Bronchial epithelial cell (primary cell): Measurements from ENCODE around the gene ALDH4A1. TPM values are rescaled to one million over a fixed set of nuclear protein-coding genes. Genes with fewer than 3 reads are reported as not detected.

Experiments
- DNase-seq: peaks from one replicate; pipeline ENCODE4 v3.0.0-alpha.2; 2010; ENCODE audit warnings: low read depth
- FAIRE-seq: peaks from 2 replicates; lab custom pipeline; 2011; peaks lifted over from hg19 to GRCh38; lab: Jason Lieb, UNC
- H3K27me3 ChIP-seq: 2 replicates; pipeline ENCODE4 v1.5.1; 2011; ENCODE audit warnings: low read length; ENCODE audit not compliant: control insufficient read depth, insufficient read depth
- H3K36me3 ChIP-seq: 2 replicates; pipeline ENCODE4 v1.5.1; 2011; ENCODE audit warnings: low read length; ENCODE audit not compliant: control insufficient read depth, insufficient read depth
- H3K4me3 ChIP-seq: 2 replicates; pipeline ENCODE4 v1.5.1; 2011; ENCODE audit warnings: mild to moderate bottlenecking, low read depth, low read length, control low read depth
- total RNA-seq: library from RNA; depleted of rRNA; stranded (reverse); fragments of >200 nt; gene quantifications from 2 replicates; pipeline ENCODE4 v1.2.1, GENCODE V29; 2014
- TF ChIP-seq, protein P1 (sequence below): IDR thresholded peaks from 2 replicates; pipeline ENCODE4 v1.5.1; 2011; ENCODE audit warnings: mild to moderate bottlenecking, moderate library complexity, low read length, control low read depth, inconsistent platforms; ENCODE audit not compliant: insufficient read depth, severe bottlenecking

Gene ALDH4A1
- total RNA-seq, 1 donor from 2014 or later = 15.8 TPM

DNA sequence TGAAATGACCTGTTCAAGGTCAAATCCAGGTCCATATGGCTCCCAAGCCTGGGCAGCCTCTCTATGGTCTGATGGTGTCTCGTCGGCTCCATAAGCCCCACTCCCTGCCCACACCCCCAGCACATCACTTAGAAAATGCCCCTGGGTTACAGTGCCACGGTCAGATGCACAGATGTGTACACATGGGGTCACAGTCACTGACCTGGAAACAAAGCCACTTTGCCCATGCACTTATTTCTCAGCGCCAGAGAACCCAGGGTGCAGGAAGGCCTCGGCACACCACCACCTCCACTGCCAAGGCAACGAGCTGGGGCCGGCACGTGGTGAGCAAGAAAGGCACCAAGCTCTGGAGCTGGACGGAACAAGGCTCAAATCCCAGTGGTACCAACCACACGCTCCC lies 29.4 kb upstream of the ALDH4A1 start:
- no peak overlapping the region for H3K4me3 ChIP-seq

DNA sequence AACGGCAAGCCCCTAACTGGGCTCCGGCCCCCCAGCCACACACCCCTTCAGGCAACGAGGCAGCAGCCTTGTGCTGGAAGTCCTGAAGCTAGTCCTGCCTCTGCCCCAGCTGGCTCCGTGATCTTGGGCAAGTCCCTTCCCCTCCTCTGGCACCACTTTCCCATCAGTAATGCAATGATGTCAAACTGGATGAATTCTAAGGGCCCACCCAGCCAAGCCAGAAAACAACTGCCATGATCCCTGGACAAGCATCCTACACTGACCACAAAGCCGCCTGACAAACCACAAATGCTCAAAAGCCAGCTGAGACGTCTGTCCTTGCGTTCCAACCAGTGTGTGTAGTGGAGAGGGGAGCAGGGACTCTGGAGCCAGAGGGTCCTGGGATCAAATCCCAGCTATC lies 27.3 kb upstream of the ALDH4A1 start:
- no peak for FAIRE-seq
- H3K4me3 ChIP-seq = no peak overlapping the region

More for the DNA sequence above, 29.4 kb upstream of the ALDH4A1 start:
- FAIRE-seq = no peak
- TF ChIP-seq, protein P1, sequence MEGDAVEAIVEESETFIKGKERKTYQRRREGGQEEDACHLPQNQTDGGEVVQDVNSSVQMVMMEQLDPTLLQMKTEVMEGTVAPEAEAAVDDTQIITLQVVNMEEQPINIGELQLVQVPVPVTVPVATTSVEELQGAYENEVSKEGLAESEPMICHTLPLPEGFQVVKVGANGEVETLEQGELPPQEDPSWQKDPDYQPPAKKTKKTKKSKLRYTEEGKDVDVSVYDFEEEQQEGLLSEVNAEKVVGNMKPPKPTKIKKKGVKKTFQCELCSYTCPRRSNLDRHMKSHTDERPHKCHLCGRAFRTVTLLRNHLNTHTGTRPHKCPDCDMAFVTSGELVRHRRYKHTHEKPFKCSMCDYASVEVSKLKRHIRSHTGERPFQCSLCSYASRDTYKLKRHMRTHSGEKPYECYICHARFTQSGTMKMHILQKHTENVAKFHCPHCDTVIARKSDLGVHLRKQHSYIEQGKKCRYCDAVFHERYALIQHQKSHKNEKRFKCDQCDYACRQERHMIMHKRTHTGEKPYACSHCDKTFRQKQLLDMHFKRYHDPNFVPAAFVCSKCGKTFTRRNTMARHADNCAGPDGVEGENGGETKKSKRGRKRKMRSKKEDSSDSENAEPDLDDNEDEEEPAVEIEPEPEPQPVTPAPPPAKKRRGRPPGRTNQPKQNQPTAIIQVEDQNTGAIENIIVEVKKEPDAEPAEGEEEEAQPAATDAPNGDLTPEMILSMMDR = no peak
- Histone ChIP-seq H3K36me3 (no peaks in the 10 kb centered on the region), H3K27me3 (no peaks in the 10 kb centered on the region)
- DNase-seq = no peak

DNA sequence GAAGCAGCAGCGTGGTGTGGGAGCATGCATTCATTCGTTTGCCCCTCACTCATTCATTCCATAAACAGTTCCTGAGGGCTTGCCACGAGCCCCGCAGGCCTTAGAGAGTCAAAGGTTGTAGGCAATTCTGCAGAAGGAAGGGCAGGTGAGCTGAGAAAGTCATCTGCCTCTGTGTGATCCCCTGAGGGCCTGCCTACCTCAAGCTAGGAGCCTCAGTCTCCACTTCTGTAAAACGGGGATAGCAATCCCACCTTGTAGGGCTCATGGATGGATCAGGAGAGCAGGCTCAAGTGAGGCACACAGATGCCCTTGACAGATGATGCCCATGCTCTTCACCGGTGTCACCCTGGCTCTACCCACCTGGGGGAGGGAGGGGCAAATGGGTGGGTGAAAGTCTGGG lies 26.6 kb upstream of the ALDH4A1 start:
- no peak for FAIRE-seq

More for the DNA sequence above, 27.3 kb upstream of the ALDH4A1 start:
- H3K27me3 ChIP-seq = no peaks in the 10 kb centered on the region
- DNase-seq = no peak
- TF ChIP-seq, protein P1 = no peak
- peaks cover 1% of the 10 kb centered on the region for H3K36me3 ChIP-seq

DNA sequence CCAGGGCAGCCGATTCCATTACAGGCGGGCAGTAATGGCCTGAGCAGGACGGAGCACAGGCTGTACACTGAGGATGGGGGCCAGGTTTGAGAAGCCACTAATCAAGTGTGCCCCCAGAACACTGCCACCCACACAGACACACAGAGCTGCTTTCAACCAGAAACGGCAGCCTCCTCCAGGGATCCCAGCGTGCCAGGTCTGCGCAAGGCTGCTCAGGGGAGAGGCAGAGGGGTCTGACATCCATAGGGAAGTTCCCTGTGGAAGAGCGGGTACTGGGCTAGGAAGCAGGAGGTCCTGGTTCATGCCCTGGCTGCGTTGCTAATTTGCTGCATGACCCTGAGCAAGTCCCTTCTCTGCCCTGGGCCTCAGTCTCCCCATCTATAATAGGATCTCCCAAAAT lies 26.1 kb upstream of the ALDH4A1 start:
- Histone ChIP-seq H3K4me3 (no peak overlapping the region), H3K36me3 (peaks cover 1% of the 10 kb centered on the region), H3K27me3 (no peaks in the 10 kb centered on the region)
- FAIRE-seq = no peak
- no peak for DNase-seq
- TF ChIP-seq, protein P1 = no peak

More for the DNA sequence above, 26.6 kb upstream of the ALDH4A1 start:
- Histone ChIP-seq H3K36me3 (peaks cover 1% of the 10 kb centered on the region), H3K27me3 (no peaks in the 10 kb centered on the region), H3K4me3 (no peak overlapping the region)
- TF ChIP-seq, protein P1 = no peak
- DNase-seq = no peak

DNA sequence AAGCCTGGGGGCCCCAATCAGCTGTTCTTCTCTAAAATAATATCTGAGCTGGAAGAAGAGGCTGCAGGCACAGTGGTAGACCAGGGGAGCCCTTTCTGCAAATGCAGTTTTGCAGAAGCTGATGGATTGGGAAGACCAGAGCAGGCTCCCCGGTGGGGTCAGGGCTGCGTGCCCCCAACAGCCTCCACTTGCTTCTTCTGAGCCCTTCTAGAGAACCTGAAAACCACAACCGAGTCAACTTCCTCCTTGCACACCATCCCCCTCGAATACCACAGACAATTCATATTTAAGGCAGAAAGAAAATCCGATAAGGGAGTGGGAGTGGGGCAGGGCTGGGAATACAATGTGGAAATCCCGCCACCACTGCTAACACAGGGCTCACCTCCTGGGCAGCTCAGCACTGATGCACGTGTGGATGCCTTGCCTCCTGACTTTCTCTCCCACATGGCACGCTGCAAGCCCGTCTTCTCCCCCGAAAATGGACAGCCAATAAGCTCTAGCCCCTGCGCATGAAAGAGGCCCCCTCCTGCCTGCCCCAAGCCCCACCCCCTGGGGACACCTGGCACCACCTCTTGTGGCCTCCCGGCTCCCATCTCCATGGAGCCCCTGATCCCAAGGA lies 25.4 kb upstream of the ALDH4A1 start:
- Histone ChIP-seq H3K4me3 (no peak overlapping the region), H3K36me3 (peaks cover 1% of the 10 kb centered on the region), H3K27me3 (no peaks in the 10 kb centered on the region)
- FAIRE-seq = no peak
- TF ChIP-seq, protein P1 = no peak
- DNase-seq = peak; percentile 44
